Activated CD4-positive, alpha-beta memory T cell treated with anti-CD3 and anti-CD28 coated beads for 36 hours (primary cell): ENCODE measurements around the gene KPRP. TPM values are rescaled to one million over a fixed set of nuclear protein-coding genes. Genes with fewer than 3 reads are reported as not detected.

Source experiments
- CTCF ChIA-PET: fragments of 350-600 bp; sonication (Branson Sonifier 250); formaldehyde crosslinking; loops from one replicate; lab custom pipeline; 2021; ENCODE audit warnings: antibody characterized with exemption, inconsistent platforms; lab: Charles Lee
- POLR2A ChIA-PET: fragments of 350-600 bp; sonication (Branson Sonifier 250); formaldehyde crosslinking; loops from one replicate; lab custom pipeline; 2021; ENCODE audit warnings: antibody characterized with exemption; lab: Charles Lee
- DNase-seq: peaks from one replicate; pipeline ENCODE4 v3.0.0-alpha.2; 2020
- H3K27ac Mint-ChIP-seq: one replicate; pipeline ENCODE4 v1.8.0; 2021; ENCODE audit warnings: mixed read lengths
- H3K27me3 Mint-ChIP-seq: one replicate; pipeline ENCODE4 v1.8.0; 2021; ENCODE audit warnings: mixed read lengths
- H3K36me3 Mint-ChIP-seq: one replicate; pipeline ENCODE4 v1.8.0; 2021; ENCODE audit warnings: mixed read lengths
- H3K4me1 Mint-ChIP-seq: one replicate; pipeline ENCODE4 v1.8.0; 2021; ENCODE audit warnings: low read depth, mixed read lengths
- H3K4me3 Mint-ChIP-seq: one replicate; pipeline ENCODE4 v1.8.0; 2021; ENCODE audit warnings: mild to moderate bottlenecking, mixed read lengths
- H3K9me3 Mint-ChIP-seq: one replicate; pipeline ENCODE4 v1.8.0; 2021; ENCODE audit warnings: mixed read lengths
- intact Hi-C: fragments of 100-400 bp; cut with micrococcal nuclease; formaldehyde crosslinking; loops from one replicate; pipeline ENCODE4 v1.15.1; 2023
- total RNA-seq, 2 experiments: library from RNA; stranded (reverse); gene quantifications; one replicate each; pipeline ENCODE4 v1.2.3, GENCODE V29; 2021

The KPRP gene
- total RNA-seq, 2 experiments from 2014 or later, result not detected

- POLR2A ChIA-PET, result no interaction called here
- peaks cover 36% of the 10 kb centered on the region for H3K27me3 Mint-ChIP-seq
- H3K27ac Mint-ChIP-seq, result no peak overlapping the region
- no peak overlapping the region for H3K4me3 Mint-ChIP-seq
- no peaks in the 10 kb centered on the region for H3K9me3 Mint-ChIP-seq
- H3K4me1 Mint-ChIP-seq, result no peaks in the 10 kb centered on the region
- no peak for DNase-seq
- no peaks in the 10 kb centered on the region for H3K36me3 Mint-ChIP-seq
- intact Hi-C loops, result no loop called here
- CTCF ChIA-PET, result no interaction called here
These were observed 25.3 kb downstream of the KPRP start for GRCh38 chr1:152783095-152783494.

- ChIA-PET POLR2A (no interaction called here), CTCF (no interaction called here)
- H3K27ac Mint-ChIP-seq, result no peak within 1 kb of the TSS
These were observed 28.3 kb downstream of the KPRP start, which contains the start of gene LCE1E for GRCh38 chr1:152786077-152786476. Gene LCE1E, plus strand, starts transcription at chr1:152786257. Its CDS starts 1,043 bp downstream, at chr1:152787300.

DNA sequence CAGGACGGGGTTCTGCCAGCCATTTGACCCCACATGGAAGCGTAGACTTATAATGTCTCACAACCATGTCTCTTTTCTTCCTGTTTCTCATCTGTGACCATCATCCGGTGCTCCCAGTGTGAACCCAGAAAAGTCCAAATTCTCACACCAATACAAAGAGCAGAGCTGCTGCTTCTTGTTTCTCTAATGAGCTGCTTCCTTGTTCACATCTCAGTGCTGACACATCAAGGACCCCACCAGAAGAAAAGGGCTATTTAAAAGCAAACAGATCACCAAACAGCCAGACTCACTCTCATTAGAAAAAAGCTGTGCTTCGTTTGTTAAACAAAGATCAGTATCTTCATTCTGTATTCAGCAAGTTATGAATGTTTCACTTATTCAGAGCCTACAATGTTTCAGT is 37.9 kb downstream of the KPRP start:
- POLR2A ChIA-PET, result no interaction called here
- intact Hi-C loops, result no loop called here
- no peaks in the 10 kb centered on the region for H3K4me1 Mint-ChIP-seq
- H3K36me3 Mint-ChIP-seq, result no peaks in the 10 kb centered on the region
- no peak overlapping the region for H3K27ac Mint-ChIP-seq
- CTCF ChIA-PET, result no interaction called here
- no peak overlapping the region for H3K4me3 Mint-ChIP-seq
- peaks cover 14% of the 10 kb centered on the region for H3K27me3 Mint-ChIP-seq
- no peak for DNase-seq
- no peaks in the 10 kb centered on the region for H3K9me3 Mint-ChIP-seq

More at GRCh38 chr1:152786077-152786476, 28.3 kb downstream of the KPRP start, which contains the start of gene LCE1E:
- intact Hi-C loops, result no loop called here
- Mint-ChIP-seq H3K36me3 (no peaks in the 10 kb centered on the region), H3K4me3 (no peak within 1 kb of the TSS), H3K9me3 (no peaks in the 10 kb centered on the region), H3K27me3 (peaks cover 42% of the 10 kb centered on the region), H3K4me1 (no peaks in the 10 kb centered on the region)
- DNase-seq, result no peak

GRCh38 chr1:152796421-152796820 is 38.6 kb downstream of the KPRP start, which contains the start of gene LCE1D:
Gene LCE1D, plus strand, starts transcription at chr1:152796721. Its CDS starts 1,074 bp downstream, at chr1:152797795.
- no peak for DNase-seq
- CTCF ChIA-PET, result no interaction called here
- Mint-ChIP-seq H3K4me1 (no peaks in the 10 kb centered on the region), H3K4me3 (no peak within 1 kb of the TSS), H3K36me3 (no peaks in the 10 kb centered on the region), H3K27me3 (peaks cover 16% of the 10 kb centered on the region), H3K27ac (no peak within 1 kb of the TSS), H3K9me3 (no peaks in the 10 kb centered on the region)
- intact Hi-C loops, result no loop called here
- POLR2A ChIA-PET, result no interaction called here

DNA sequence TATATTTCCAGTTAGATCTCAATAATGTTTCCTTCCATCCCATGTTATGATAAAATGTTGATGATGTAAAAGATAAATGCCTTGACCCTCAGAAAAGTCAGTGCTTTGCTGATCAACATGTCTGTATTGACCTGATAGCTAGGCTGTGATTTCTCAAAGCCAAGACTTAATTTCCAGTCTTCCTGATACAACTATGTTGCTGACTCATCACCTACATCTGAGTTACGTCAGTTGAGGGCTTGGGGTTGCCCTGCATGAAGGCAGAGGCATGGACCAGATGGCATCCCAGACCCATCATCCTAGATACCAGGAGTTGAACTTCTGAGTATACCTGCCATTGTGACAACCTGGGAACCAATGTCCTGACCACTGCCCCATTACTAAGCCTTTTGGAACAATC is 43.5 kb downstream of the KPRP start:
- intact Hi-C loops, result no loop called here
- Mint-ChIP-seq H3K9me3 (no peaks in the 10 kb centered on the region), H3K36me3 (no peaks in the 10 kb centered on the region), H3K27me3 (peaks cover 34% of the 10 kb centered on the region), H3K4me1 (no peaks in the 10 kb centered on the region), H3K4me3 (no peak overlapping the region), H3K27ac (no peak overlapping the region)
- no peak for DNase-seq
- ChIA-PET POLR2A (no interaction called here), CTCF (no interaction called here)

DNA sequence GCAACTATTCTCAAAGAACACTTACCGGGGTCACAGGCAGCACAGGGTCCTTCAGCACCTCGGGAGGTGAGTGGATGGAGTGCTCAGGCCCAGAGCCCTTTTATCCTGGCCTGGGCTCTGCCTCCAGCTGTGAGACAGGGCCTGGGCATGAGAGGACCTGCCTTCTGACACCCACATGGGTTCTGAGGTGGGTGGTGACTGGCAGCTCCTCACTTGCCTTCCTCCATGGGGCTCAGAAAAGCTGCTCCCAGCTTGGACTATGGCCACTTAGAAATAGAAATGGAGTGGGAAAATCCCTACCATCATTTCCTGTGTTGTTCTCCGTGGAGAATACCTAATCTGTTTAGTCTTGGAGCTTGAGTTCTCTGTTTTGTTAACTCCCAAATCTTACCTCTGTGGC is 48.8 kb downstream of the KPRP start, which contains the start of gene LCE1C:
LCE1C (minus strand) TSS at position 76 of the 400 bp plus-strand sequence. CDS start 1,173 bp downstream, outside the sequence.
- POLR2A ChIA-PET, result no interaction called here
- Mint-ChIP-seq H3K9me3 (no peaks in the 10 kb centered on the region), H3K36me3 (no peaks in the 10 kb centered on the region), H3K4me3 (no peak within 1 kb of the TSS), H3K27me3 (peaks cover 24% of the 10 kb centered on the region), H3K27ac (no peak within 1 kb of the TSS), H3K4me1 (no peaks in the 10 kb centered on the region)
- no peak for DNase-seq
- intact Hi-C loops, result no loop called here
- CTCF ChIA-PET, result no interaction called here

DNA sequence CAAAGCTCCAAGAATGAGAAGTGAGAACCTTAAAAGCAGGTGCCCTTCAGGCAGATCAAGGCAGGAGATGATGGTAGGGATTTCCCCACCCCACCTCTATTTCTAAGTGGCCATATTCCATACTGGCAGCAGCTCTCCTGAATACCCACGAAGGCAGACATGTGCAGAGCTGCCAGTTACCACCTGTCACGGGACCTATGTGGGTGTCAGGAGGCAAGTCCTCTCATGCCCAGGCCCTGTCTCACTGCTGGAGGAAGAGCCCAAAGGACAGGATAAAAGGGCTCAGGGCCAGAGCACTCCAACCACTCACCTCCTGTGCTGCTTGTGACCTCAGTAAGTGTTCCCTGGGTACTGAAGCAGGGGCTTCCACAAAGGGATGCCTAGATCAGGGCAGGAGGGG is 53.2 kb downstream of the KPRP start:
- peaks cover 7% of the 10 kb centered on the region for H3K27me3 Mint-ChIP-seq
- no peaks in the 10 kb centered on the region for H3K4me1 Mint-ChIP-seq
- no peaks in the 10 kb centered on the region for H3K9me3 Mint-ChIP-seq
- no peaks in the 10 kb centered on the region for H3K36me3 Mint-ChIP-seq
- intact Hi-C loops, result no loop called here
- H3K4me3 Mint-ChIP-seq, result no peak overlapping the region
- no peak overlapping the region for H3K27ac Mint-ChIP-seq
- ChIA-PET POLR2A (no interaction called here), CTCF (no interaction called here)
- DNase-seq, result no peak

Other genes starting within 250 kb of the KPRP start
- not detected for gene LCE5A, start 247.2 kb upstream of the KPRP start, total RNA-seq
- gene CRCT1, start 243.5 kb upstream of the KPRP start, total RNA-seq, result not detected
- gene LCE3E, start 191.2 kb upstream of the KPRP start, total RNA-seq, result not detected
- not detected for gene LCE3D, start 177.5 kb upstream of the KPRP start, total RNA-seq
- gene LCE3C, start 157.8 kb upstream of the KPRP start, total RNA-seq, result not detected
- not detected for gene LCE3B, start 144.2 kb upstream of the KPRP start, total RNA-seq
- gene LCE3A, start 134.9 kb upstream of the KPRP start, total RNA-seq, result not detected
- gene LCE2D, start 94.6 kb upstream of the KPRP start, total RNA-seq, result not detected
- gene LCE2C, start 82.7 kb upstream of the KPRP start, total RNA-seq, result not detected
- gene LCE2B, start 71.9 kb upstream of the KPRP start, total RNA-seq, result not detected
- not detected for gene LCE2A, start 59.7 kb upstream of the KPRP start, total RNA-seq
- not detected for gene LCE4A, start 49.9 kb upstream of the KPRP start, total RNA-seq
- not detected for gene LCE1F, start 17.1 kb downstream of the KPRP start, total RNA-seq
- gene LCE1E, start 28.2 kb downstream of the KPRP start, total RNA-seq, result not detected
- not detected for gene LCE1D, start 38.7 kb downstream of the KPRP start, total RNA-seq
- not detected for gene LCE1C, start 48.6 kb downstream of the KPRP start, total RNA-seq
- not detected for gene LCE1B, start 53.9 kb downstream of the KPRP start, total RNA-seq
- gene LCE1A, start 69.4 kb downstream of the KPRP start, total RNA-seq, result not detected
- gene LCE6A, start 84.8 kb downstream of the KPRP start, total RNA-seq, result not detected
- not detected for gene LCE7A, start 102.0 kb downstream of the KPRP start, total RNA-seq
- not detected for gene SMCP, start 120.3 kb downstream of the KPRP start, total RNA-seq
- not detected for gene IVL, start 150.5 kb downstream of the KPRP start, total RNA-seq
- not detected for gene SPRR5, start 189.2 kb downstream of the KPRP start, total RNA-seq
- gene SPRR4, start 212.6 kb downstream of the KPRP start, total RNA-seq, result not detected
- not detected for gene SPRR1A, start 226.1 kb downstream of the KPRP start, total RNA-seq
- not detected for gene SPRR3, start 243.7 kb downstream of the KPRP start, total RNA-seq